ENCODE measurements around the gene NUP62.

GRCh38 chr19:49884760-49885159 is 44.5 kb downstream of the NUP62 start:
- TF ChIP-seq, protein P1, sequence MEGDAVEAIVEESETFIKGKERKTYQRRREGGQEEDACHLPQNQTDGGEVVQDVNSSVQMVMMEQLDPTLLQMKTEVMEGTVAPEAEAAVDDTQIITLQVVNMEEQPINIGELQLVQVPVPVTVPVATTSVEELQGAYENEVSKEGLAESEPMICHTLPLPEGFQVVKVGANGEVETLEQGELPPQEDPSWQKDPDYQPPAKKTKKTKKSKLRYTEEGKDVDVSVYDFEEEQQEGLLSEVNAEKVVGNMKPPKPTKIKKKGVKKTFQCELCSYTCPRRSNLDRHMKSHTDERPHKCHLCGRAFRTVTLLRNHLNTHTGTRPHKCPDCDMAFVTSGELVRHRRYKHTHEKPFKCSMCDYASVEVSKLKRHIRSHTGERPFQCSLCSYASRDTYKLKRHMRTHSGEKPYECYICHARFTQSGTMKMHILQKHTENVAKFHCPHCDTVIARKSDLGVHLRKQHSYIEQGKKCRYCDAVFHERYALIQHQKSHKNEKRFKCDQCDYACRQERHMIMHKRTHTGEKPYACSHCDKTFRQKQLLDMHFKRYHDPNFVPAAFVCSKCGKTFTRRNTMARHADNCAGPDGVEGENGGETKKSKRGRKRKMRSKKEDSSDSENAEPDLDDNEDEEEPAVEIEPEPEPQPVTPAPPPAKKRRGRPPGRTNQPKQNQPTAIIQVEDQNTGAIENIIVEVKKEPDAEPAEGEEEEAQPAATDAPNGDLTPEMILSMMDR (IDR thresholded peaks at IDR 0.05), result no peak
- no peak for TF ChIP-seq POLR2A (IDR thresholded peaks at IDR 0.05)
- no peak for TF ChIP-seq EP300 (IDR thresholded peaks at IDR 0.05)
